Neural cell (in vitro differentiated cells): ENCODE measurements around the gene CACNB2. TPM values are rescaled to one million over a fixed set of nuclear protein-coding genes. Genes with fewer than 3 reads are reported as not detected.
A peak's percentile ranks its signal among the peaks of the same experiment; 100 is the strongest.

ENCODE experiments used
- H2AFZ ChIP-seq: fragments of 200-600, 300-800 bp; sonication (generic), shearing (Covaris generic); 2 replicates; pipeline ENCODE4 v1.6.0; 2014; ENCODE audit warnings: low read depth, mild to moderate bottlenecking, antibody characterized with exemption, low read length, moderate library complexity
- H3F3A ChIP-seq: fragments of 200-600 bp; shearing (Covaris generic); 2 replicates; pipeline ENCODE4 v1.6.1; 2016; ENCODE audit warnings: mild to moderate bottlenecking, moderate library complexity, mixed read lengths, antibody characterized with exemption, low read length; ENCODE audit not compliant: insufficient read depth, poor library complexity, severe bottlenecking
- H3K27ac ChIP-seq: fragments of 200-600, 300-800 bp; sonication (generic), shearing (Covaris generic); 2 replicates; pipeline ENCODE4 v1.5.1; 2014; ENCODE audit warnings: mild to moderate bottlenecking, low read length, moderate library complexity
- H3K27me3 ChIP-seq: fragments of 300-800, 200-600 bp; sonication (generic), shearing (Covaris generic); 2 replicates; pipeline ENCODE4 v1.6.0; 2014; ENCODE audit warnings: mild to moderate bottlenecking, low read depth, low read length, moderate library complexity; ENCODE audit not compliant: insufficient read depth
- H3K36me3 ChIP-seq: fragments of 300-800, 200-600 bp; sonication (generic), shearing (Covaris generic); 2 replicates; pipeline ENCODE4 v1.5.1; 2014; ENCODE audit warnings: mild to moderate bottlenecking, antibody characterized with exemption, low read length, moderate library complexity; ENCODE audit not compliant: insufficient read depth
- H3K4me2 ChIP-seq: fragments of 300-800, 200-600 bp; sonication (generic), shearing (Covaris generic); 2 replicates; pipeline ENCODE4 v1.6.0; 2014; ENCODE audit warnings: mild to moderate bottlenecking, low read length
- H3K4me3 ChIP-seq: fragments of 300-800, 200-600 bp; sonication (generic), shearing (Covaris generic); 2 replicates; pipeline ENCODE4 v1.5.1; 2014; ENCODE audit warnings: mild to moderate bottlenecking, low read length, moderate library complexity
- H3K79me2 ChIP-seq: fragments of 200-600 bp; shearing (Covaris generic); replicated peaks from 2 replicates; pipeline ENCODE4 v1.6.0; 2014; ENCODE audit warnings: mild to moderate bottlenecking, low read length, moderate library complexity; ENCODE audit not compliant: insufficient read depth
- H3K9ac ChIP-seq: fragments of 300-800, 200-600 bp; sonication (generic), shearing (Covaris generic); 2 replicates; pipeline ENCODE4 v1.6.1; 2016; ENCODE audit warnings: mild to moderate bottlenecking, low read length, mixed read lengths
- H3K9me2 ChIP-seq: fragments of 200-600 bp; shearing (Covaris generic); 2 replicates; pipeline ENCODE4 v1.6.1; 2016; ENCODE audit warnings: mild to moderate bottlenecking, low read length, mixed read lengths; ENCODE audit not compliant: insufficient read depth
- H3K9me3 ChIP-seq: fragments of 200-600, 300-800 bp; sonication (generic), shearing (Covaris generic); 2 replicates; pipeline ENCODE4 v1.6.1; 2016; ENCODE audit warnings: mild to moderate bottlenecking, mixed run types, low read length, moderate library complexity, mixed read lengths
- H4K20me1 ChIP-seq: fragments of 200-600 bp; shearing (Covaris generic); 2 replicates; pipeline ENCODE4 v1.6.1; 2016; ENCODE audit warnings: mild to moderate bottlenecking, mixed run types; ENCODE audit not compliant: insufficient read depth
- CTCF ChIP-seq: fragments of 450-650 bp; IDR thresholded peaks from 2 replicates; pipeline ENCODE4 v1.5.1; 2014; ENCODE audit warnings: antibody characterized with exemption, mild to moderate bottlenecking, moderate library complexity; ENCODE audit not compliant: poor library complexity, severe bottlenecking
- EP300 ChIP-seq: fragments of 450-650 bp; conservative IDR thresholded peaks from 2 replicates; pipeline ENCODE4 v1.6.1; 2014; ENCODE audit warnings: antibody characterized with exemption, mild to moderate bottlenecking, moderate library complexity; ENCODE audit not compliant: poor library complexity, severe bottlenecking
- EZH2 ChIP-seq: fragments of 200-600, 300-800 bp; shearing (Covaris generic), sonication (generic); IDR thresholded peaks from 2 replicates; pipeline ENCODE4 v1.6.1; 2014; ENCODE audit warnings: antibody characterized with exemption, low read length, borderline replicate concordance, mild to moderate bottlenecking; ENCODE audit not compliant: insufficient read depth, poor library complexity, severe bottlenecking
- MXI1 ChIP-seq: fragments of 450-650 bp; conservative IDR thresholded peaks from 2 replicates; pipeline ENCODE4 v1.6.1; 2014; ENCODE audit warnings: antibody characterized with exemption, mild to moderate bottlenecking; ENCODE audit not compliant: poor library complexity, severe bottlenecking
- POLR2AphosphoS5 ChIP-seq: IDR thresholded peaks from 2 replicates; pipeline ENCODE4 v1.6.1; 2012
- RAD21 ChIP-seq: fragments of 450-650 bp; conservative IDR thresholded peaks from 2 replicates; pipeline ENCODE4 v1.6.1; 2014; ENCODE audit warnings: antibody characterized with exemption, mild to moderate bottlenecking, moderate library complexity
- REST ChIP-seq: IDR thresholded peaks from 2 replicates; pipeline ENCODE4 v1.6.1; 2012; ENCODE audit warnings: borderline replicate concordance
- SMC3 ChIP-seq: fragments of 450-650 bp; conservative IDR thresholded peaks from 2 replicates; pipeline ENCODE4 v1.6.1; 2014; ENCODE audit warnings: antibody characterized with exemption, mild to moderate bottlenecking, moderate library complexity; ENCODE audit not compliant: poor library complexity
- TAF1 ChIP-seq: IDR thresholded peaks from 2 replicates; pipeline ENCODE4 v1.6.1; 2012; ENCODE audit warnings: low read depth
- polyA plus RNA-seq: library from polyadenylated mRNA; depleted of rRNA; stranded (reverse); fragments of >200 nt; gene quantifications from 2 replicates; pipeline ENCODE4 v1.2.3, GENCODE V29; 2014

The CACNB2 gene
- polyA plus RNA-seq, 1 donor from 2014 or later: 14.3 TPM

DNA sequence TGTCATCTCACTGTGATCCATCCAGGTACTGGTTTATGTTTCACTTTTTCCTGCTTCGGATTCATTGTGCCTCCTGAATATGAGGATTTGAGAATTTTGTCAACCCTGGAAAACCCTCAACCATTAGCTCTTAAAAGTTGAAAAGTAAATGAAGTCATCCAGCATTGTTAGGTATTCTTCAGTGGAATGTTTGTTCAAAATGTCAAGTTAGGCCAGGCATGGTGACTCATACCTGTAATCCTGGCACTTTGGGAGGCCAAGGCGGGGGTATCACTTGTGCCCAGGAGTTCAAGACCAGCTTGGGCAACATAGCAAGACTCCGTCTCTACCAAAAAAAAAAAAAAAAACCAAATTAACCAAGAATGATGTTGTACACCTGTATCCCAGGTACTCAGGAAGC is 289.1 kb downstream of the CACNB2 start:
- Histone ChIP-seq H3K9ac (no peak overlapping the region), H3K79me2 (no peaks in the 10 kb centered on the region)

GRCh38 chr10:18436902-18437301 is 296.7 kb downstream of the CACNB2 start:
- Histone ChIP-seq H3K9me2 (no peaks in the 10 kb centered on the region), H4K20me1 (no peaks in the 10 kb centered on the region), H3F3A (no peaks in the 10 kb centered on the region), H3K9me3 (no peaks in the 10 kb centered on the region), H3K4me2 (no peak overlapping the region), H3K36me3 (no peaks in the 10 kb centered on the region), H3K79me2 (no peaks in the 10 kb centered on the region), H3K4me3 (no peak overlapping the region), H3K27me3 (no peaks in the 10 kb centered on the region), H2AFZ (no peak overlapping the region), H3K9ac (no peak overlapping the region), H3K27ac (no peak overlapping the region)
- TF ChIP-seq EP300 (no peak), MXI1 (no peak), RAD21 (no peak)

More for the DNA sequence above, 289.1 kb downstream of the CACNB2 start:
- Histone ChIP-seq H2AFZ (no peak overlapping the region), H3K9me2 (no peaks in the 10 kb centered on the region), H3K4me2 (no peak overlapping the region), H3K27ac (no peak overlapping the region), H3K4me3 (no peak overlapping the region), H3K9me3 (no peaks in the 10 kb centered on the region), H3K27me3 (no peaks in the 10 kb centered on the region), H3F3A (no peaks in the 10 kb centered on the region), H3K36me3 (no peaks in the 10 kb centered on the region), H4K20me1 (no peaks in the 10 kb centered on the region)
- no peak for TF ChIP-seq EZH2
- peak; percentile 1 for TF ChIP-seq EP300

DNA sequence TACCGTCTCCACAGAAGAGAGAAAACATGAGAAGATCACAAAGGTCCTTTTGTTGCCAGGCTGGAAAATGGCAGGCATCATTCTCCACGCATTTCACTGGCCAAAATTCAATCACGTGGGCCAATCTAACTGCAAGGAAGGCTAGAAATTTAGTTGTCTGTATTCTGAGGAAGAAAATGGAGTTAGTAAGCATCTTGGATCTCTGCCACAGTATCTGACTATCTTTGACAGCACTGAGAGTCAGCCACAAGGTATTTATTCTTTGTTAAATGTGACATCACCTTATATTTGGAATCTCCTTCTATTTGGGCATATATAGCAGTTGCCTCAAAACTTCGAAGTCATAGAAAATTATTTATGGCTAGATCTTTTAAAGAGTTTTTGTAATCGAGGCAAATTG is 297.3 kb downstream of the CACNB2 start:
- Histone ChIP-seq H3K27me3 (no peaks in the 10 kb centered on the region), H3F3A (no peaks in the 10 kb centered on the region), H3K4me2 (no peak overlapping the region), H4K20me1 (no peaks in the 10 kb centered on the region), H3K4me3 (no peak overlapping the region), H3K36me3 (no peaks in the 10 kb centered on the region), H3K9ac (no peak overlapping the region), H3K79me2 (no peaks in the 10 kb centered on the region), H3K9me3 (no peaks in the 10 kb centered on the region), H2AFZ (no peak overlapping the region), H3K9me2 (no peaks in the 10 kb centered on the region), H3K27ac (no peak overlapping the region)
- no peak for TF ChIP-seq SMC3
- no peak for TF ChIP-seq TAF1
- no peak for TF ChIP-seq RAD21
- TF ChIP-seq EZH2: no peak
- TF ChIP-seq POLR2AphosphoS5: no peak
- TF ChIP-seq REST: no peak
- no peak for TF ChIP-seq CTCF
- no peak for TF ChIP-seq EP300
- TF ChIP-seq MXI1: no peak
